HG02884 (cell line): ENCODE measurements around the gene SH3BGR.

Experiments
- ATAC-seq: cut with Tn5 transposase; IDR thresholded peaks from one replicate; pipeline ENCODE4 v1.9.1; 2021; ENCODE audit warnings: mild to moderate bottlenecking, moderate library complexity; ENCODE audit not compliant: unreplicated experiment

Gene SH3BGR

DNA sequence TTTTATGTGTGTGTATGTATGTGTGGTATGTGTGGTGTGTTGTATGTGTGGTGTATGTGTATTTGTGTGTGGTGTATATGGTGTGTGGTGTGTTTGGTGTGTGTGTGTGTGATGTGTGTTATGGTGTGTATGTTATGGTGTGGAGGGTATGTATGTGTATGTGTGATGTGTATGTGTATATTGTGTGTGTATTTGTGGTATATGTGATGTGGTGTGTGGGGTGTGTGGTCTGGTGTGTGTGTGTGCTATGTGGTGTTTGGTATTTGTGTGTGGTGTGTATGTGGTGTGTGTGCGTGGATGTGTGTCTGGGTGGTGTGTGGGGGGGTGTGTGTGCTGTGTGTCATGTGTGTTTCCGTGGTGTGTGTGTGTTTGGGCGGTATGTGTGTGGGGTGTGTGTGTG lies 59.3 kb downstream of the SH3BGR start:
- no peak for ATAC-seq

DNA sequence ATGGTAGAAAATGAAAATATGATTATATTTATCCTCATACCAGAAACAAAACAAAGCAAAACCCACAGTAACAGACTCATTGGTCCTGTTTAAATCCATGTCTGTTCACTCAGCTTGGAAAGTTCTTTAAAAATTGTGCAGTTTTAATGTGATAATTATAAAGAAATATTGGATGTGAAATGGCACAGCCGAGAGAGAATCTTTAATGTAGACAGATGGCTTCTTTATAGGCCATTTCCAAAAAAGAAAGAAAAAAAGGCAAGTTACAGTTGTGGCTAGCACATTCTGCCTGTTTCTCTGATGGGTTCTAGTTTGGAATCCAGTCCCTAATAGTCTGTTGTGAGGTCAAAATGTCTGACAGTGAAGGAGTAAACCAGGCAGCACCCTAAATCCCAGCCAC lies 62.0 kb downstream of the SH3BGR start:
- no peak for ATAC-seq

DNA sequence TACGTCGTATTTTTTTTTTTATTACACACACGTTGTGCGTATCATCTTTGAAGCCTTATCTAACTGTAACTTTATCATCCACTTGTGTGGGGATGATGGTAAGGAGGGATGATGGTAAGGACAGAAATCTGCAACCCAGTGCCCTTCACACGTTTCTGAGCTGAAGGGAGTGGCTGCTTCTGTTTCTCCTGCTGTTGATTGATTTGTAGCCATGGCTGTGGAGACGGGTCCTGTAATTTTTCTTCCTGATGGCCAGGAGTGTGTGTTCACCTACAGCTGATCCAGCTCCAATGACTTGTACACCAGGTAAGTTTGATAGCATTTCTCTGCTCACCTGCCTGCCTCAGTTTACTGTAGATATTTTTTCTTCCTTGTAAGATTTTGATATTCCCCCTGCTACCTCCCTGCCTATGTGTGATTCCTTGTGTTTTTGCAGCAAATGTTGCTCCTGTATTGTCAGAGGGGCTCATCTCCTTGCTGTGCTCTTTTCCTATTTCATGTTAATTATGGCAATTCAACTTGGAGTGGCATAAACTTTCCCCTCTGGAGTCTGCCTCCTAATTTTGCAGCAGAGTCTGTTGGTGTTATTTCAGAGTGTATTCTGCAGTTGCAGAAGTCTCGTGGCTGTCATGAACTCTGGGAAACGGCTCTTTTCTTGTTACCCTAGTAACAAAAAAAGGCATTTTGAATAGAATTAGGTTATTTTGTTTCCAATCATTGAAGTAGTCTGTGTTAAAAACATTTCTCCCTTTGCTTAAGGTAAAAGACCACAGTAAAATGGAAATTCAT lies 64.1 kb downstream of the SH3BGR start:
- ATAC-seq: no peak

- peak; percentile 72 for ATAC-seq
These were observed 66.5 kb downstream of the SH3BGR start for GRCh38 chr21:39518055-39518846.

- no peak for ATAC-seq
These were observed 67.1 kb downstream of the SH3BGR start for GRCh38 chr21:39518847-39519210.

DNA sequence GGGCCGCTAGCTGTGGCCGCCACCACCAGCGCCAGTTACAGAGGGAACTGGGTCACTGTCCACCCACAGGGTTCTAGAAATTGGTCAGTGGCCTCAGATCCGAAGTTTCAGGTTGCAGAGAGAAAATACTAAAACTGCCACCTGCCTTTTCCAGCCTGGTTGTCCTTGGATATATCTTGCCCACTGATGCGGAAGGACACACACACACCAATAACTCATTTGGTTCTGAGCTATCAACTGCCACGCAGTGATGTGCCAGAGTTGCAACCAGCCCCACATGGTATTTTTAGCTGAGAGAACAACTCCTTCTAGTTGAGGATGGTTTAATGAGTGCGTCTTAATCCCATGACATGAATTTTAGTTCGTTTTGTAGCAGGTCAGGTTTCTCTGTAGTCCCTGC lies 68.1 kb downstream of the SH3BGR start:
- ATAC-seq: no peak

DNA sequence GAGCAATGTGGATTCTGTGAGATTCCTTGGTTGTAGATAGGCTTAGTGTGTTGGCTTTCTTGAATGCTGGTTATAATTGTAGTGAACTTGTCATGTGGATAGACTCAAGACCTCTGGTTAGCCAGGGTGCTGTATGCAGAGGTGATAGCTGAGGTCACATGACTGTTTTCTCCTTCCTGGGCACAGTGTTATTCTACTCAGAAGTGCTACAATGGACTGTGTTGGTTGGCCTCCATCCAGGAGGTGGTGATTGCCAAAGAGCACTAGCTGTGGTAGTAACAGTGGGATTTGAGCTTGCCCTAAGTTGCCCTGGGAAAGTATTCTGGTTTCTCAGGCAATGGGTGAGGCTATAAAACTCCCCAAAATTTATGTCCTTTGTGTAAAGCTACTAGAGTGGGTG lies 71.6 kb downstream of the SH3BGR start:
- no peak for ATAC-seq

DNA sequence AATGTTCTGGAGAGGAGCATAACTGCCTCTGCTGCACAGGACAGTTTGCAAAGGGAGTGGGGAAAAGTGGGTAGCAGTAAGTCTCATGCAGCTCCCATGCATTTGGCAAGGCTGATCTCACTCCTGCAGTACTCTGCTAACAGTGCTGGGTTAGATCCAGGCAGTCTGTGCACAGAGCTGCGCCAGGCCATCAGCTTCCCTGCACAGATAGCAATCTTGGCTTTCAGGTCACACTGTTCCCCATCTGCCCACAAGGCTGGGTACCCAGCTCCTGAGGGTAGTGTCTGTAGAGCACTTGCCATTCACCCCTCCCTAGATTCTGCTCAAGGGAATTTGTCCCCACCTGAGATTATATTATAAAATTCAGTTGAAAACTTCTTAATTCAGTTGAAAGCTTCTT lies 72.1 kb downstream of the SH3BGR start:
- no peak for ATAC-seq

DNA sequence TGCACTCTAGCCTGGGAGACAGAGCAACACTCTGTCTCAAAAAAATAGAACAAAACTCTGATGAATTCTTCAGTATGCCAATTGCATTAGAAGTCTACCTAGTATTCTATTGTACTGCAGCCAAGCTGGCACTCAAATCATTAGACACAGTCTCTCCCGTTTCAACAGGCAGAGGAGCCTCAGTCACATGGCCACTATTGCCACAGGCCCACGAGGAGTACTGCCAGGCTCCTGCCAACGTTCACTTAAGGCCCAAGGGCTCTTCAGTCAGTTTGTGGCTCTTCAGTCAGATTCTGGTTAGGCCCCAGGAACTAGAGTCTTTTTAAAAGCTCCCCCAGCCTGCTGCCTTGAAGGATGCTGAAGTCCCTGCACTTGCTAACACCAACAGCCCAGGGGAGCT lies 73.4 kb downstream of the SH3BGR start:
- no peak for ATAC-seq

- no peak for ATAC-seq
These were observed 73.8 kb downstream of the SH3BGR start for GRCh38 chr21:39525601-39526000.

- ATAC-seq: no peak
These were observed 75.4 kb downstream of the SH3BGR start for GRCh38 chr21:39527067-39527595.

DNA sequence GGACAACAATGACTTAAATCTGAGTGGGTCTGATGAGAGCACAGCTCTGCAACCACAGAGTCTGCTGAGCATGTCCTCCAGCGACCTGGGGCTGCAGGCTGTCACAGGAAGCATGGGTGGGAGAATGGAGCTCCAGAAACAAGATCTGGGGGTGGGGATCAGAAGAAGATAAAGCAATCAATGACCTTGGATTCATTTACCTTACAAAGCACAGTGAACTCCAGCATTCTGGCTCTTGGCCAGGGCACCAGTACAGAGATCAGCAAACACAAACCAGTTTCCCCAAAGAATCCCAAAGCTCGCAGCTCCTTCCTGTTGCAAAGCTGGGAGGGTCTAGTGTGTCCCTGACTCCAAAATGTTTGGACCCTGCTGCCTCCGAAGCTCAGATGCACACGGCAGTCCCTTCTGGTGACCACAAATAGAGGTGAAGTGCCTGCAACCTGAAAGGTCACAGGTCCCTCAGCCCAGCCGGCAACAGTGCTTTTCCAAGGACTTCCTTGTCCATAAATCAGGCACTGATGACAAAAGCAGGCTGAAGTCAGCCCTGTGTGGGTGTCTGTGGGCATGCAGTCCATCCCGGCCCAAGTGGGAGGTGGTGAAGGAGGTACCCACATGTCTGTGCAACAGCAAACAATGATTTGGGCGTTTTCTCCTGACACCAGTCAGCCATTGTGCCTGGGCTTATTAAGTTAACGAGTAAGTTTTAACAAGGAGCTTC lies 76.1 kb downstream of the SH3BGR start:
- ATAC-seq: no peak

GRCh38 chr21:39529026-39529425 lies 77.3 kb downstream of the SH3BGR start:
- no peak for ATAC-seq

DNA sequence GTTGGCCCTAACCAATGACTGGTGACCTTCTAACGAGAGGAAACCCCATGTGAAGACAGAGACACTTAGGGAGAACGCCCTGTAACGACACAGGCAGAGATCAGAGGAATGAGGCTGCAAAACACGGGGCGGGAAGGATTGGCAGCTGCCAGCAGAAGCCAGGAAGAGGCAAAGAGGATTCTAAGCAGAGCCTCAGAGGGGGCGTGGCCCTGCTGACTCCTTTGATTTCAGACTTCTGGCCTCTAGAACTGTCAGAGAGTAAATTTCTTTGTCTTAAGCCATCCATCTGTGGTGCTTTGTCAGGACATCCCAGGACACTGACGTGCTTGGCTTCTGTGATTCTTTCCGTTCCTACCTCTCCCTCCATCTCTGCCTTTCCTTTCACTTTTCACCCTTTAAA lies 79.3 kb downstream of the SH3BGR start:
- ATAC-seq: no peak

DNA sequence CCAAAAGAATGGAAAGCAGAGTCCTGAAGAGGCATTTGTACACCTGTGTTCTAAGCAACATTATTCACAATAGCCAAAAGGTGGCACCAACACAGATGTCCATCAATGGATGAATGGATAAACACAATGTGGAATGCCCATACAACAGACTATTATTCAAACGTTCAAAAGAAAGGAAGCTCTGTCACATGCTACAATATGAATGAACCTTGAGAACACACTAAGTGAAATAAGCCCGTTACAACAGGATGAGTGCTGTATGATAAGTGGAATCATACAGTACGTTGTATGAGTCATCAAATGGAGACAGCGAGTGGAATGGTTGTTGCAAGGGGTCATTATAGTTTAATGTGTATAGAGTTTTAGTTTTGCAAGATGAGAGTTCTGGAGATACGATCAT lies 80.1 kb downstream of the SH3BGR start:
- no peak for ATAC-seq

- no peak for ATAC-seq
These were observed 82.0 kb downstream of the SH3BGR start for GRCh38 chr21:39533545-39534380.

DNA sequence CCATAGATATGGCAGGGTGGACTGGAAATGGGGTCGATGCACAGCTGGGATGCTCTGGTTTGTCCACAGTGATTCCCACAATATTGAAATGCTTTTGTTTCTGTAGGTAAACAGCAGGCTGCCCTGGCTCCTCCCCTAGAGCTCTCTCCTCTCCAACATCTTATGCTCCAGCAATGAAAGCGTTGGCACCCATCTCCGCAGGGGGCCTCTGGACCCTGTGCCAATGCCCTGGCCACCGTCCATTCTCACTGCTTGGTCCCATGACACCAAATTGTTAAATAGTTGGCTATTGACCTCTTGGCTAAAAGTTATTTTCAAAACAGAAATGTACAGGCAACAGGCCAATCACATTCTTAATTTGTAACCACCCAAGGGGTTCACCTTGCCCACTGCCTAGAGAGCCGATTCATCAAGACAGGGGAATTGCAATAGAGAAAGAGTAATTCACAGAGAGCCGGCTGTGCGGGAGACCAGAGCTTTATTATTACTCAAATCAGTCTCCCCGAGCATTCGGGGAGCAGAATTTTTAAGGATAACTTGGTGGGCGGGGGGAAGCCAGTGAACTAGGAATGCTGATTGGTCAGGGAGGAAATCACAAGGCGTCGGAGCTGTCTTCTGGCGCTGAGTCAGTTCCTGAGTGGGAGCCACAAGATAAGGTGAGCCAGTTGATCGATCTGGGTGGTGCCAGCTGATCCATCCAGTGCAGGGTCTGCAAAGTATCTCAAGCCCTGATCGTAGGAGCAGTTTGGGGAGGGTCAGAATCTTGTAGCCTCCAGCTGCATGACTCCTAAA lies 84.1 kb downstream of the SH3BGR start:
- ATAC-seq: no peak

- no peak for ATAC-seq
These were observed 85.1 kb downstream of the SH3BGR start for GRCh38 chr21:39536835-39537234.

DNA sequence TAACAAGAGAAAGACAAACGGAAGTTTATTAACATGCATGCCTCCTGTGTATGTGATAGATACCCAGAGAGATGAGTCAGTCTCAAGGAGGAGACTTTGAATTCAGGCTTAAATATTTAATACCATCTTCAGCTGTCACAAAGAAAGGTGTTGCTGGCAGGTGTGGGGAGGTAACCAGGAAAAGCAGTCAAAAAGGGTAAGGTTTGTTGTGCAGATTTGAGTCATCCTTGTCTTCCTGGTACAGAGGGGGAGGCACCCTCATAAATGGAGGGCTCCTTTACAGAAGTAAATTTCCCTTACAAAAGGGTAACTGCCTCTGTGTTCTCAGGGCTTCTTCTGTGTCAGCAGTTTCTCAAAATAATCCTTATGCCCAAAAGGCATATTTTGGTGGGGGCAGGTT lies 85.8 kb downstream of the SH3BGR start:
- no peak for ATAC-seq
